IMR-90 (cell line): ENCODE measurements around the gene DIAPH2. TPM values are rescaled to one million over a fixed set of nuclear protein-coding genes. Genes with fewer than 3 reads are reported as not detected.

Experiments
- ATAC-seq: fragments of 200-7000 bp; cut with Tn5 transposase; 2 replicates; pipeline ENCODE4 v1.9.1; 2020; ENCODE audit warnings: low read depth, mild to moderate bottlenecking, moderate library complexity
- BruUV-seq: library from RNA; stranded (reverse); fragments of 400-500 nt; replicated peaks from 2 replicates; lab custom pipeline; 2021; lab: Mats Ljungman, UMichigan
- CTCF ChIA-PET: fragments of 300-600 bp; formaldehyde crosslinking; extraction: SDS; loops from one replicate; lab custom pipeline; 2021; ENCODE audit warnings: antibody characterized with exemption; lab: Yijun Ruan, JAX
- POLR2A ChIA-PET: fragments of 300-600 bp; sonication (Branson Sonifier 250); formaldehyde crosslinking; loops from one replicate; lab custom pipeline; 2022; ENCODE audit warnings: antibody characterized with exemption; ENCODE audit not compliant: unreplicated experiment; lab: Charles Lee
- DNase-seq: peaks from one replicate; pipeline ENCODE4 v3.0.0; 2013
- H2AFZ ChIP-seq: replicated peaks from 2 replicates; pipeline ENCODE3; 2013; ENCODE audit warnings: low read length, mild to moderate bottlenecking; ENCODE audit not compliant: poor library complexity
- H2AK5ac ChIP-seq: 2 replicates; pipeline ENCODE4 v1.6.1; 2013; ENCODE audit warnings: low read depth, low read length, inconsistent platforms
- H2AK9ac ChIP-seq: replicated peaks from 2 replicates; pipeline ENCODE3; 2013; ENCODE audit warnings: mild to moderate bottlenecking, low read depth, low read length, moderate library complexity; ENCODE audit not compliant: poor library complexity
- H2BK120ac ChIP-seq: 2 replicates; pipeline ENCODE4 v1.6.1; 2013; ENCODE audit warnings: low read depth, low read length, inconsistent platforms
- H2BK15ac ChIP-seq: 3 replicates; pipeline ENCODE4 v1.6.1; 2013; ENCODE audit warnings: low read depth, low read length, inconsistent platforms
- H2BK20ac ChIP-seq: 2 replicates; pipeline ENCODE4 v1.6.1; 2013; ENCODE audit warnings: low read depth, mild to moderate bottlenecking, inconsistent platforms, low read length, moderate library complexity
- H2BK5ac ChIP-seq: 2 replicates; pipeline ENCODE4 v1.6.1; 2013; ENCODE audit warnings: mild to moderate bottlenecking, low read depth, low read length, inconsistent platforms; ENCODE audit not compliant: poor library complexity, severe bottlenecking
- H3K14ac ChIP-seq: replicated peaks from 2 replicates; pipeline ENCODE4 v1.6.1; 2013; ENCODE audit warnings: low read depth, low read length, inconsistent platforms
- H3K18ac ChIP-seq: 2 replicates; pipeline ENCODE4 v1.6.1; 2013; ENCODE audit warnings: low read depth, low read length, control low read depth
- H3K23ac ChIP-seq: 2 replicates; pipeline ENCODE4 v1.6.1; 2013; ENCODE audit warnings: low read depth, low read length, inconsistent platforms
- H3K27ac ChIP-seq: 2 replicates; pipeline ENCODE4 v1.5.1; 2013; ENCODE audit warnings: mild to moderate bottlenecking, control low read depth, low read length; ENCODE audit not compliant: insufficient read depth
- H3K27me3 ChIP-seq: 2 replicates; pipeline ENCODE4 v1.6.1; 2013; ENCODE audit warnings: low read length; ENCODE audit not compliant: control insufficient read depth, insufficient read depth
- H3K36me3 ChIP-seq: 2 replicates; pipeline ENCODE4 v1.6.1; 2013; ENCODE audit warnings: low read length, mixed read lengths; ENCODE audit not compliant: control insufficient read depth, insufficient read depth
- H3K4ac ChIP-seq: 2 replicates; pipeline ENCODE4 v1.6.1; 2013; ENCODE audit warnings: low read depth, low read length, inconsistent platforms
- H3K4me1 ChIP-seq: 2 replicates; pipeline ENCODE4 v1.6.1; 2013; ENCODE audit warnings: low read length, mixed read lengths; ENCODE audit not compliant: control insufficient read depth, insufficient read depth
- H3K4me2 ChIP-seq: 2 replicates; pipeline ENCODE4 v1.6.1; 2013; ENCODE audit warnings: low read depth, mild to moderate bottlenecking, control low read depth, low read length, moderate library complexity
- H3K4me3 ChIP-seq: 2 replicates; pipeline ENCODE4 v1.5.1; 2013; ENCODE audit warnings: low read depth, mild to moderate bottlenecking, control low read depth, low read length, moderate library complexity; ENCODE audit not compliant: insufficient read depth
- H3K56ac ChIP-seq: 2 replicates; pipeline ENCODE4 v1.6.1; 2013; ENCODE audit warnings: low read length, inconsistent platforms; ENCODE audit not compliant: insufficient read depth; ENCODE audit errors: extremely low read depth
- H3K79me1 ChIP-seq, 2 experiments: 2 replicates each; pipeline ENCODE4 v1.6.1; 2013; ENCODE audit warnings: low read length in 2 of 2, inconsistent platforms in 1 of 2, low read depth in 1 of 2
- H3K9ac ChIP-seq: 2 replicates; pipeline ENCODE4 v1.6.1; 2013; ENCODE audit warnings: low read depth, low read length, control low read depth
- H3K9me1 ChIP-seq: 2 replicates; pipeline ENCODE4 v1.6.1; 2013; ENCODE audit warnings: low read length, inconsistent platforms; ENCODE audit not compliant: insufficient read depth
- H3K9me3 ChIP-seq: 2 replicates; pipeline ENCODE4 v1.6.1; 2013; ENCODE audit warnings: low read length; ENCODE audit not compliant: control insufficient read depth, insufficient read depth
- H4K20me1 ChIP-seq: 2 replicates; pipeline ENCODE4 v1.6.1; 2013; ENCODE audit warnings: low read length, inconsistent platforms; ENCODE audit not compliant: insufficient read depth
- H4K5ac ChIP-seq: 2 replicates; pipeline ENCODE4 v1.6.1; 2013; ENCODE audit warnings: mild to moderate bottlenecking, low read depth, low read length, control low read depth
- H4K8ac ChIP-seq, 2 experiments: 2 replicates each; pipeline ENCODE4 v1.6.1; 2013; ENCODE audit warnings: low read depth in 2 of 2, low read length in 2 of 2, control low read depth in 1 of 2, inconsistent platforms in 1 of 2
- H4K91ac ChIP-seq: 2 replicates; pipeline ENCODE4 v1.6.1; 2013; ENCODE audit warnings: low read depth, low read length, inconsistent platforms; ENCODE audit not compliant: insufficient read depth
- BHLHE40 ChIP-seq: fragments of 150-350 bp; IDR thresholded peaks from 2 replicates; pipeline ENCODE4 v1.6.1; 2016; ENCODE audit warnings: mild to moderate bottlenecking, low read depth, low read length
- CEBPB ChIP-seq: IDR thresholded peaks from 2 replicates; pipeline ENCODE4 v1.6.1; 2012; ENCODE audit warnings: low read depth, low read length, improper control_type of control experiment
- CHD1 ChIP-seq: IDR thresholded peaks from 2 replicates; pipeline ENCODE4 v1.6.1; 2012; ENCODE audit warnings: low read depth, low read length, improper control_type of control experiment
- FOS ChIP-seq: fragments of 150-350 bp; IDR thresholded peaks from 2 replicates; pipeline ENCODE4 v1.6.1; 2016; ENCODE audit warnings: low read depth, low read length
- MAFK ChIP-seq: IDR thresholded peaks from 2 replicates; pipeline ENCODE4 v1.6.1; 2012; ENCODE audit warnings: low read depth, low read length, improper control_type of control experiment
- MAZ ChIP-seq: IDR thresholded peaks from 2 replicates; pipeline ENCODE4 v1.6.1; 2012; ENCODE audit warnings: low read depth, mild to moderate bottlenecking, low read length, improper control_type of control experiment, moderate library complexity, borderline replicate concordance
- MXI1 ChIP-seq: IDR thresholded peaks from 2 replicates; pipeline ENCODE4 v1.6.1; 2012; ENCODE audit warnings: low read depth, mild to moderate bottlenecking, low read length, moderate library complexity, borderline replicate concordance
- NFE2L2 ChIP-seq: fragments of 150-350 bp; IDR thresholded peaks from 2 replicates; pipeline ENCODE4 v1.6.1; 2016; ENCODE audit warnings: low read depth, mild to moderate bottlenecking, low read length
- POLR2A ChIP-seq: IDR thresholded peaks from 2 replicates; pipeline ENCODE4 v1.6.1; 2012; ENCODE audit warnings: mild to moderate bottlenecking, low read depth, low read length
- RAD21 ChIP-seq: IDR thresholded peaks from 2 replicates; pipeline ENCODE4 v1.6.1; 2012; ENCODE audit warnings: low read length, improper control_type of control experiment
- RCOR1 ChIP-seq: IDR thresholded peaks from 2 replicates; pipeline ENCODE4 v1.6.1; 2012; ENCODE audit warnings: mild to moderate bottlenecking, low read length, improper control_type of control experiment; ENCODE audit not compliant: insufficient replicate concordance
- RFX5 ChIP-seq: IDR thresholded peaks from 2 replicates; pipeline ENCODE4 v1.8.0; 2012; ENCODE audit warnings: low read depth, mild to moderate bottlenecking, low read length, moderate library complexity
- SMC3 ChIP-seq: fragments of 150-350 bp; IDR thresholded peaks from 2 replicates; pipeline ENCODE4 v1.6.1; 2016; ENCODE audit warnings: low read depth, mild to moderate bottlenecking, antibody characterized with exemption, low read length, moderate library complexity
- WGBS, 2 experiments: methylation state at CpG; one replicate each; pipeline versions ENCODE4 v1.1.5 to v1.1.7; 2013; ENCODE audit warnings: missing lambda C conversion rate in 2 of 2; ENCODE audit not compliant: insufficient read length in 1 of 2; ENCODE audit errors: extremely low coverage in 2 of 2; 5-methylcytosine and 5-hydroxymethylcytosine counted together
- dilution Hi-C: fragments of 300-500 bp; cut with HindIII; formaldehyde crosslinking; loops from one replicate; pipeline ENCODE4 v1.14.3; 2018; ENCODE audit warnings: low sequenced_read_pairs; ENCODE audit not compliant: unreplicated experiment
- in situ Hi-C: fragments of 300-500 bp; cut with MboI; formaldehyde crosslinking; loops from 3 replicates; pipeline ENCODE4 v1.14.3; 2019; ENCODE audit warnings: low sequenced_read_pairs, inconsistent platforms, mixed read lengths
- intact Hi-C: fragments of 100-400 bp; cut with micrococcal nuclease; formaldehyde crosslinking; loops from 2 replicates; pipeline ENCODE4 v1.10.0; 2022
- polyA plus RNA-seq, 3 experiments: library from polyadenylated mRNA; depleted of rRNA; stranded (reverse); fragments of >200 nt; gene quantifications; 2 replicates each; pipeline ENCODE4 v1.2.3, GENCODE V29; 2012; ENCODE audit warnings: low replicate concordance in 1 of 3
- total RNA-seq: library from RNA; depleted of rRNA; stranded (reverse); fragments of >200 nt; gene quantifications from 2 replicates; pipeline ENCODE4 v1.2.3, GENCODE V29; 2012
- TF ChIP-seq, protein P1 (sequence below): fragments of 150-350 bp; IDR thresholded peaks from 2 replicates; pipeline ENCODE4 v1.6.1; 2016; ENCODE audit warnings: low read depth, mild to moderate bottlenecking, low read length, moderate library complexity, borderline replicate concordance
- TF ChIP-seq, protein P2 (sequence below): fragments of 150-350 bp; IDR thresholded peaks from 2 replicates; pipeline ENCODE4 v1.6.1; 2017; ENCODE audit warnings: mild to moderate bottlenecking, antibody characterized with exemption, low read length, low read depth
- TF ChIP-seq, protein P3 (sequence below): conservative IDR thresholded peaks from 2 replicates; pipeline ENCODE4 v1.5.1; 2012; ENCODE audit warnings: mild to moderate bottlenecking, low read depth, low read length, improper control_type of control experiment

DIAPH2 gene
- total and polyA plus RNA-seq, 2 of the 4 experiments (the other 2 are of a cell fraction), result 3.6 to 19.9 TPM

- Histone ChIP-seq H2AK9ac (no peak overlapping the region), H3K18ac (no peak overlapping the region), H2BK120ac (no peak overlapping the region), H3K4me2 (no peak overlapping the region), H4K91ac (no peak overlapping the region), H3K9ac (no peak overlapping the region), H3K56ac (no peak overlapping the region), H3K4me3 (no peak overlapping the region), H3K27me3 (no peaks in the 10 kb centered on the region), H3K36me3 (no peaks in the 10 kb centered on the region), H4K5ac (no peak overlapping the region), H4K20me1 (no peaks in the 10 kb centered on the region), H3K4ac (no peak overlapping the region), H2AFZ (no peak overlapping the region), H3K27ac (no peak overlapping the region), H3K14ac (no peak overlapping the region), H3K79me1 (no peaks in the 10 kb centered on the region), H3K4me1 (no peaks in the 10 kb centered on the region), H3K9me1 (no peaks in the 10 kb centered on the region), H2BK20ac (no peak overlapping the region), H2BK5ac (no peak overlapping the region), H3K9me3 (no peaks in the 10 kb centered on the region), H2AK5ac (no peak overlapping the region), H3K23ac (no peak overlapping the region), H2BK15ac (no peak overlapping the region), H4K8ac (no peak overlapping the region)
- TF ChIP-seq, protein P1, sequence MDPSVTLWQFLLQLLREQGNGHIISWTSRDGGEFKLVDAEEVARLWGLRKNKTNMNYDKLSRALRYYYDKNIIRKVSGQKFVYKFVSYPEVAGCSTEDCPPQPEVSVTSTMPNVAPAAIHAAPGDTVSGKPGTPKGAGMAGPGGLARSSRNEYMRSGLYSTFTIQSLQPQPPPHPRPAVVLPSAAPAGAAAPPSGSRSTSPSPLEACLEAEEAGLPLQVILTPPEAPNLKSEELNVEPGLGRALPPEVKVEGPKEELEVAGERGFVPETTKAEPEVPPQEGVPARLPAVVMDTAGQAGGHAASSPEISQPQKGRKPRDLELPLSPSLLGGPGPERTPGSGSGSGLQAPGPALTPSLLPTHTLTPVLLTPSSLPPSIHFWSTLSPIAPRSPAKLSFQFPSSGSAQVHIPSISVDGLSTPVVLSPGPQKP, result no peak
- TF ChIP-seq CEBPB (no peak), MXI1 (no peak), FOS (no peak), BHLHE40 (no peak), CHD1 (no peak), RFX5 (no peak), POLR2A (no peak), RAD21 (no peak), NFE2L2 (no peak), MAZ (no peak), MAFK (no peak), RCOR1 (no peak), SMC3 (no peak)
- TF ChIP-seq, protein P2, sequence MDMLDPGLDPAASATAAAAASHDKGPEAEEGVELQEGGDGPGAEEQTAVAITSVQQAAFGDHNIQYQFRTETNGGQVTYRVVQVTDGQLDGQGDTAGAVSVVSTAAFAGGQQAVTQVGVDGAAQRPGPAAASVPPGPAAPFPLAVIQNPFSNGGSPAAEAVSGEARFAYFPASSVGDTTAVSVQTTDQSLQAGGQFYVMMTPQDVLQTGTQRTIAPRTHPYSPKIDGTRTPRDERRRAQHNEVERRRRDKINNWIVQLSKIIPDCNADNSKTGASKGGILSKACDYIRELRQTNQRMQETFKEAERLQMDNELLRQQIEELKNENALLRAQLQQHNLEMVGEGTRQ, result no peak
- TF ChIP-seq, protein P3, sequence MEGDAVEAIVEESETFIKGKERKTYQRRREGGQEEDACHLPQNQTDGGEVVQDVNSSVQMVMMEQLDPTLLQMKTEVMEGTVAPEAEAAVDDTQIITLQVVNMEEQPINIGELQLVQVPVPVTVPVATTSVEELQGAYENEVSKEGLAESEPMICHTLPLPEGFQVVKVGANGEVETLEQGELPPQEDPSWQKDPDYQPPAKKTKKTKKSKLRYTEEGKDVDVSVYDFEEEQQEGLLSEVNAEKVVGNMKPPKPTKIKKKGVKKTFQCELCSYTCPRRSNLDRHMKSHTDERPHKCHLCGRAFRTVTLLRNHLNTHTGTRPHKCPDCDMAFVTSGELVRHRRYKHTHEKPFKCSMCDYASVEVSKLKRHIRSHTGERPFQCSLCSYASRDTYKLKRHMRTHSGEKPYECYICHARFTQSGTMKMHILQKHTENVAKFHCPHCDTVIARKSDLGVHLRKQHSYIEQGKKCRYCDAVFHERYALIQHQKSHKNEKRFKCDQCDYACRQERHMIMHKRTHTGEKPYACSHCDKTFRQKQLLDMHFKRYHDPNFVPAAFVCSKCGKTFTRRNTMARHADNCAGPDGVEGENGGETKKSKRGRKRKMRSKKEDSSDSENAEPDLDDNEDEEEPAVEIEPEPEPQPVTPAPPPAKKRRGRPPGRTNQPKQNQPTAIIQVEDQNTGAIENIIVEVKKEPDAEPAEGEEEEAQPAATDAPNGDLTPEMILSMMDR, result no peak
- intact Hi-C loops, result no loop called here
- in situ Hi-C loops, result no loop called here
- no peak for DNase-seq
- dilution Hi-C loops, result no loop called here
- no peak for ATAC-seq
- WGBS, 2 experiments, result no CpG with 5 or more reads among the region's 6 CpGs
- CTCF ChIA-PET, result no interaction called here
- no TSS peak for BruUV-seq
- POLR2A ChIA-PET, result no interaction called here
Observed at GRCh38 chrX:97471071-97471470, 786.4 kb downstream of the DIAPH2 start.
